Smooth muscle cell (in vitro differentiated cells): ENCODE results near the gene HID1. TPM values are rescaled to one million over a fixed set of nuclear protein-coding genes. Genes with fewer than 3 reads are reported as not detected.

Experiments
- DNase-seq: peaks from one replicate; lab custom pipeline; 2025; ENCODE audit not compliant: unreplicated experiment; lab: John Stamatoyannopoulos, UW
- H2AFZ ChIP-seq: fragments of 200-600 bp; sonication (generic); 2 replicates; pipeline ENCODE4 v1.6.0; 2016; ENCODE audit warnings: antibody characterized with exemption, low read depth, mild to moderate bottlenecking
- H3F3A ChIP-seq: fragments of 200-600 bp; sonication (generic); 2 replicates; pipeline ENCODE4 v1.6.0; 2017; ENCODE audit warnings: antibody characterized with exemption, low read depth
- H3K27ac ChIP-seq: fragments of 200-600 bp; sonication (generic); 2 replicates; pipeline ENCODE4 v1.5.1; 2016; ENCODE audit warnings: low read depth, mild to moderate bottlenecking
- H3K27me3 ChIP-seq: fragments of 200-600 bp; sonication (generic); 2 replicates; pipeline ENCODE4 v1.6.1; 2016; ENCODE audit warnings: low read depth, mild to moderate bottlenecking
- H3K36me3 ChIP-seq: fragments of 200-600 bp; sonication (generic); 2 replicates; pipeline ENCODE4 v1.5.1; 2016; ENCODE audit warnings: low read depth
- H3K4me1 ChIP-seq: fragments of 200-600 bp; sonication (generic); 2 replicates; pipeline ENCODE4 v1.5.1; 2016; ENCODE audit warnings: low read depth
- H3K4me2 ChIP-seq: fragments of 200-600 bp; sonication (generic); 2 replicates; pipeline ENCODE4 v1.6.0; 2016; ENCODE audit warnings: mild to moderate bottlenecking
- H3K4me3 ChIP-seq: fragments of 200-600 bp; sonication (generic); 2 replicates; pipeline ENCODE4 v1.5.1; 2016; ENCODE audit warnings: mild to moderate bottlenecking
- H3K79me2 ChIP-seq: fragments of 200-600 bp; sonication (generic); 2 replicates; pipeline ENCODE4 v1.6.0; 2016; ENCODE audit warnings: low read depth, mild to moderate bottlenecking
- H3K9ac ChIP-seq: fragments of 200-600 bp; sonication (generic); 2 replicates; pipeline ENCODE4 v1.6.0; 2016; ENCODE audit warnings: low read depth
- H3K9me3 ChIP-seq: fragments of 200-600 bp; sonication (generic); replicated peaks from 2 replicates; pipeline ENCODE4 v1.5.1; 2016; ENCODE audit warnings: low read depth
- H4K20me1 ChIP-seq: fragments of 200-600 bp; sonication (generic); 2 replicates; pipeline ENCODE4 v1.6.0; 2016; ENCODE audit warnings: low read depth
- CTCF ChIP-seq: fragments of 200-600 bp; sonication (generic); IDR thresholded peaks from 2 replicates; pipeline ENCODE4 v1.5.1; 2017; ENCODE audit warnings: borderline replicate concordance, mild to moderate bottlenecking, antibody characterized with exemption; ENCODE audit not compliant: insufficient read depth, poor library complexity, severe bottlenecking
- WGBS: methylation state at CpG from one replicate; pipeline ENCODE4 v1.1.7; 2016; ENCODE audit warnings: low lambda C conversion rate; 5-methylcytosine and 5-hydroxymethylcytosine counted together
- polyA plus RNA-seq: library from polyadenylated mRNA; unstranded; fragments of >200 nt; fragmentation: Nextera tagmentation; extraction: Ambion mirVana; gene quantifications from 2 replicates; pipeline ENCODE4 v1.2.1, GENCODE V29; 2016
- total RNA-seq: library from RNA; depleted of rRNA; stranded (reverse); fragments of >200 nt; gene quantifications from 2 replicates; pipeline ENCODE4 v1.2.3, GENCODE V29; 2014

Gene HID1
- total and polyA plus RNA-seq, 2 experiments from 2014 or later, result 3.3 to 8.8 TPM

GRCh38 chr17:74941128-74941725 is 31.3 kb downstream of the HID1 start:
- TF ChIP-seq CTCF, result no peak
- no peak overlapping the region for H3K4me3 ChIP-seq
- no peaks in the 10 kb centered on the region for H3F3A ChIP-seq
- H2AFZ ChIP-seq, result no peak overlapping the region
- no peak overlapping the region for H3K9ac ChIP-seq
- H3K27ac ChIP-seq, result no peak overlapping the region
- peaks cover 71% of the 10 kb centered on the region for H3K27me3 ChIP-seq
- H3K36me3 ChIP-seq, result no peaks in the 10 kb centered on the region
- H4K20me1 ChIP-seq, result no peaks in the 10 kb centered on the region
- no peaks in the 10 kb centered on the region for H3K79me2 ChIP-seq
- H3K4me1 ChIP-seq, result no peaks in the 10 kb centered on the region
- no peak for DNase-seq
- 83% methylated on average over 21 of the region's 21 CpGs for WGBS
- H3K9me3 ChIP-seq, result no peaks in the 10 kb centered on the region
- no peak overlapping the region for H3K4me2 ChIP-seq

GRCh38 chr17:74939534-74939933 is 33.0 kb downstream of the HID1 start:
- Histone ChIP-seq H3K27me3 (peaks cover 78% of the 10 kb centered on the region), H3K79me2 (no peaks in the 10 kb centered on the region), H3K36me3 (no peaks in the 10 kb centered on the region), H3K4me2 (no peak overlapping the region), H3K9ac (no peak overlapping the region), H3K4me1 (no peaks in the 10 kb centered on the region), H2AFZ (no peak overlapping the region), H3K27ac (no peak overlapping the region), H4K20me1 (no peaks in the 10 kb centered on the region), H3F3A (no peaks in the 10 kb centered on the region), H3K9me3 (no peaks in the 10 kb centered on the region), H3K4me3 (no peak overlapping the region)
- WGBS, result 58% methylated on average over 8 of the region's 8 CpGs
- no peak for TF ChIP-seq CTCF
- no peak for DNase-seq

GRCh38 chr17:74938194-74938950 is 34.2 kb downstream of the HID1 start:
- Histone ChIP-seq H4K20me1 (no peaks in the 10 kb centered on the region), H3K27ac (no peak overlapping the region), H3K4me3 (no peak overlapping the region), H3K27me3 (peaks cover 89% of the 10 kb centered on the region), H3K79me2 (no peaks in the 10 kb centered on the region), H3K4me2 (no peak overlapping the region), H3F3A (no peaks in the 10 kb centered on the region), H2AFZ (no peak overlapping the region), H3K9me3 (no peaks in the 10 kb centered on the region), H3K9ac (no peak overlapping the region), H3K36me3 (no peaks in the 10 kb centered on the region), H3K4me1 (no peaks in the 10 kb centered on the region)
- TF ChIP-seq CTCF, result no peak
- DNase-seq, result no peak
- 64% methylated on average over 8 of the region's 8 CpGs for WGBS
